HCT116 (cell line): ENCODE data around the gene ETNPPL. TPM values are rescaled to one million over a fixed set of nuclear protein-coding genes. Genes with fewer than 3 reads are reported as not detected.

Source experiments
- ATAC-seq: fragments of 200-7000 bp; cut with Tn5 transposase; 2 replicates; pipeline ENCODE4 v1.9.1; 2020; ENCODE audit warnings: mild to moderate bottlenecking, moderate library complexity
- BruUV-seq: library from RNA; stranded (reverse); fragments of 400-500 nt; replicated peaks from 2 replicates; lab custom pipeline; 2021; lab: Mats Ljungman, UMichigan
- CTCF ChIA-PET: fragments of 300-600 bp; sonication (Branson Sonifier 250); formaldehyde crosslinking; loops from one replicate; lab custom pipeline; 2021; ENCODE audit warnings: antibody characterized with exemption; lab: Charles Lee
- POLR2A ChIA-PET: fragments of 300-600, 350-600 bp; sonication (Branson Sonifier 250); formaldehyde crosslinking; loops from one replicate; lab custom pipeline; 2021; ENCODE audit warnings: antibody characterized with exemption; lab: Charles Lee
- RAD21 ChIA-PET, 2 experiments: fragments of 300-600 bp; sonication (Branson Sonifier 250); formaldehyde crosslinking; loops; one replicate each; lab custom pipeline; 2023; ENCODE audit warnings: low total read pairs in 2 of 2; ENCODE audit not compliant: uncharacterized antibody in 2 of 2, unreplicated experiment in 2 of 2, low non-redundant PET in 1 of 2; lab: Charles Lee
- DNase-seq: peaks from one replicate; pipeline ENCODE4 v3.0.0-alpha.2; 2010; ENCODE audit warnings: low read depth, low spot score
- H2AFZ ChIP-seq: fragments of 200-600 bp; shearing (Covaris generic), sonication (generic); 2 replicates; pipeline ENCODE4 v1.6.1; 2017; ENCODE audit warnings: low read depth, mixed run types, mixed read lengths, antibody characterized with exemption, low read length; ENCODE audit not compliant: poor library complexity, severe bottlenecking
- H3K27ac ChIP-seq: 2 replicates; pipeline ENCODE4 v1.5.1; 2012; ENCODE audit warnings: low read depth, low read length
- H3K27me3 ChIP-seq: fragments of 200-600 bp; sonication (generic); 2 replicates; pipeline ENCODE4 v1.6.1; 2016; ENCODE audit warnings: mixed run types, low read length, mixed read lengths; ENCODE audit not compliant: insufficient read depth
- H3K36me3 ChIP-seq, 2 experiments: fragments of 200-500 bp in 1 of 2; fragments of 200-600 bp in 1 of 2; sonication (Bioruptor generic) in 1 of 2; sonication (generic) in 1 of 2; 2 replicates each; pipeline versions ENCODE4 v1.5.1 to v1.6.1; 2014 to 2016; ENCODE audit warnings: low read length in 2 of 2, inconsistent platforms in 1 of 2, mixed read lengths in 1 of 2, mixed run types in 1 of 2; ENCODE audit not compliant: insufficient read depth in 2 of 2, control insufficient read depth in 1 of 2
- H3K4me1 ChIP-seq, 2 experiments: fragments of 200-600 bp in 1 of 2; sonication (generic) in 1 of 2; 2 replicates each; pipeline versions ENCODE4 v1.5.1 to v1.6.1; 2012 to 2017; ENCODE audit warnings: low read length in 2 of 2, inconsistent platforms in 1 of 2, mild to moderate bottlenecking in 1 of 2, mixed read lengths in 1 of 2, mixed run types in 1 of 2, moderate library complexity in 1 of 2; ENCODE audit not compliant: insufficient read depth in 2 of 2, control insufficient read depth in 1 of 2
- H3K4me2 ChIP-seq: fragments of 200-600 bp; sonication (generic); 2 replicates; pipeline ENCODE4 v1.6.1; 2017; ENCODE audit warnings: mixed run types, low read length, mixed read lengths
- H3K4me3 ChIP-seq, 2 experiments: fragments of 200-600 bp in 1 of 2; sonication (generic) in 1 of 2; replicated peaks in 1 of 2; 2 replicates each; pipeline ENCODE4 v1.5.1; 2011 to 2016; ENCODE audit warnings: low read length in 2 of 2, control low read depth in 1 of 2, low read depth in 1 of 2, mild to moderate bottlenecking in 1 of 2, mixed read lengths in 1 of 2, mixed run types in 1 of 2
- H3K79me2 ChIP-seq: fragments of 200-600 bp; sonication (generic); 2 replicates; pipeline ENCODE4 v1.6.1; 2017; ENCODE audit warnings: mild to moderate bottlenecking, mixed run types, low read length, moderate library complexity, mixed read lengths; ENCODE audit not compliant: insufficient read depth
- H3K9ac ChIP-seq: fragments of 200-600 bp; sonication (generic); 2 replicates; pipeline ENCODE4 v1.6.1; 2016; ENCODE audit warnings: low read length, mixed read lengths
- H3K9me2 ChIP-seq: fragments of 200-600 bp; sonication (generic), shearing (Covaris generic); 2 replicates; pipeline ENCODE4 v1.6.1; 2017; ENCODE audit warnings: mixed run types, mild to moderate bottlenecking, moderate library complexity; ENCODE audit not compliant: insufficient read depth
- H3K9me3 ChIP-seq, 2 experiments: fragments of 200-500 bp in 1 of 2; fragments of 200-600 bp in 1 of 2; sonication (Bioruptor generic) in 1 of 2; sonication (generic) in 1 of 2; 2 replicates each; pipeline ENCODE4 v1.6.1; 2014 to 2017; ENCODE audit warnings: low read length in 2 of 2, mixed read lengths in 2 of 2, inconsistent platforms in 1 of 2, low read depth in 1 of 2, mild to moderate bottlenecking in 1 of 2, mixed run types in 1 of 2, moderate library complexity in 1 of 2; ENCODE audit not compliant: control insufficient read depth in 1 of 2, insufficient read depth in 1 of 2
- H4K20me1 ChIP-seq: fragments of 200-600 bp; sonication (generic), shearing (Covaris generic); 2 replicates; pipeline ENCODE4 v1.6.1; 2017; ENCODE audit warnings: mixed run types, mild to moderate bottlenecking, moderate library complexity; ENCODE audit not compliant: insufficient read depth
- CEBPB ChIP-seq: IDR thresholded peaks from 2 replicates; pipeline ENCODE4 v1.6.1; 2012; ENCODE audit warnings: low read depth
- EGR1 ChIP-seq: IDR thresholded peaks from 2 replicates; pipeline ENCODE4 v1.6.1; 2012; ENCODE audit warnings: low read depth
- EZH2 ChIP-seq: fragments of 200-600 bp; sonication (generic); IDR thresholded peaks from 2 replicates; pipeline ENCODE4 v1.6.1; 2017; ENCODE audit warnings: antibody characterized with exemption, mixed run types
- JUND ChIP-seq: IDR thresholded peaks from 2 replicates; pipeline ENCODE4 v1.6.1; 2012
- POLR2A ChIP-seq: IDR thresholded peaks from 2 replicates; pipeline ENCODE4 v1.7.0; 2011; ENCODE audit warnings: borderline replicate concordance; ENCODE audit not compliant: insufficient read depth, insufficient read length; ENCODE audit errors: extremely low read depth
- POLR2AphosphoS5 ChIP-seq: IDR thresholded peaks from 2 replicates; pipeline ENCODE4 v1.6.1; 2011; ENCODE audit warnings: mild to moderate bottlenecking, low read depth, low read length, moderate library complexity
- RAD21 ChIP-seq: IDR thresholded peaks from 2 replicates; pipeline ENCODE4 v1.6.1; 2012; ENCODE audit warnings: low read depth, mild to moderate bottlenecking
- SP1 ChIP-seq: IDR thresholded peaks from 2 replicates; pipeline ENCODE4 v1.6.1; 2012; ENCODE audit warnings: low read depth
- TCF7L2 ChIP-seq: IDR thresholded peaks from 2 replicates; pipeline ENCODE4 v1.7.0; 2011; ENCODE audit warnings: borderline replicate concordance, inconsistent platforms; ENCODE audit not compliant: insufficient read depth, insufficient read length; ENCODE audit errors: extremely low read depth
- YY1 ChIP-seq: IDR thresholded peaks from 2 replicates; pipeline ENCODE4 v1.6.1; 2011; ENCODE audit warnings: low read length, low read depth, moderate library complexity, mild to moderate bottlenecking; ENCODE audit not compliant: insufficient replicate concordance; ENCODE audit errors: extremely low read depth
- ZFX ChIP-seq: fragments of 450-650 bp; IDR thresholded peaks from 2 replicates; pipeline ENCODE4 v1.6.1; 2017
- ZNF274 ChIP-seq: fragments of 200-500 bp; sonication (Bioruptor generic); IDR thresholded peaks from 2 replicates; pipeline ENCODE4 v1.6.1; 2014; ENCODE audit warnings: mild to moderate bottlenecking, low read depth, low read length, inconsistent platforms
- intact Hi-C: fragments of 100-400 bp; cut with micrococcal nuclease; formaldehyde crosslinking; loops from 2 replicates; pipeline ENCODE4 v1.10.0; 2022
- total RNA-seq: library from RNA; stranded (reverse); gene quantifications from one replicate; pipeline ENCODE4 v1.2.1, GENCODE V29; 2021; ENCODE audit not compliant: unreplicated experiment
- TF ChIP-seq, protein P1 (sequence below): IDR thresholded peaks from 2 replicates; pipeline ENCODE4 v1.6.1; 2012
- TF ChIP-seq, protein P2 (sequence below): IDR thresholded peaks from 2 replicates; pipeline ENCODE4 v1.6.1; 2012; ENCODE audit warnings: low read depth
- TF ChIP-seq, protein P3 (sequence below): IDR thresholded peaks from 2 replicates; pipeline ENCODE4 v1.6.1; 2011; ENCODE audit warnings: mild to moderate bottlenecking, low read length, moderate library complexity; ENCODE audit not compliant: insufficient replicate concordance; ENCODE audit errors: extremely low read depth

The ETNPPL gene
- total RNA-seq, 1 experiment from 2014 or later, result not detected

DNA sequence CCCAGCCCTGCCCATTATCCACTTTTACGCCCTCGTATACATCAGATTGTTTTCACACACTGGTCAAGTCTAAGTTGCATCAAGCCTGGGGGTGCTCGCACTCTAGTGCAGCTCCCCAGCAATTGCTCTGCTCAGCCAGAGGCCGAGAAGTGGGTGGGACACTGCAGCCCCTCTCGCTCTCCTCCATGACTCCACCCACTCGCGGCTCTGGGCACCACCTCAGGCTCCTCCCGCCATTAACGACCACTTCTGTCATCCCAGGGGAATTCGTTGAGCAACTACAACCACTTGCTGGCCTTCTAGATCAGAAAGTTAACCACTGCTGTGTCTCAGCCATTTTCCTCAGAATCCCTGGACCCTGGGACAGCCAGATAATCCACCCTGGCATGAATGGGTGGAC lies 53.6 kb downstream of the ETNPPL start:
- no peak overlapping the region for H3K9ac ChIP-seq
- no TSS peak for BruUV-seq
- no peak overlapping the region for H2AFZ ChIP-seq
- ChIA-PET RAD21 (no interaction called here), CTCF (no interaction called here), POLR2A (no interaction called here)
- no peaks in the 10 kb centered on the region for H3K27me3 ChIP-seq
- no peaks in the 10 kb centered on the region for H3K9me3 ChIP-seq
- H4K20me1 ChIP-seq, result no peaks in the 10 kb centered on the region
- no peaks in the 10 kb centered on the region for H3K36me3 ChIP-seq
- ATAC-seq (no peak), DNase-seq (no peak)
- H3K4me2 ChIP-seq, result no peak overlapping the region
- no peak overlapping the region for H3K27ac ChIP-seq
- intact Hi-C loops, result no loop called here
- H3K79me2 ChIP-seq, result no peaks in the 10 kb centered on the region
- H3K9me2 ChIP-seq, result no peaks in the 10 kb centered on the region
- TF ChIP-seq ZNF274 (no peak), CEBPB (no peak), ZFX (no peak), POLR2A (no peak)
- TF ChIP-seq, protein P1, sequence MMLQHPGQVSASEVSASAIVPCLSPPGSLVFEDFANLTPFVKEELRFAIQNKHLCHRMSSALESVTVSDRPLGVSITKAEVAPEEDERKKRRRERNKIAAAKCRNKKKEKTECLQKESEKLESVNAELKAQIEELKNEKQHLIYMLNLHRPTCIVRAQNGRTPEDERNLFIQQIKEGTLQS, result no peak
- H3K4me1 ChIP-seq, result no peaks in the 10 kb centered on the region
- H3K4me3 ChIP-seq, result no peak overlapping the region

DNA sequence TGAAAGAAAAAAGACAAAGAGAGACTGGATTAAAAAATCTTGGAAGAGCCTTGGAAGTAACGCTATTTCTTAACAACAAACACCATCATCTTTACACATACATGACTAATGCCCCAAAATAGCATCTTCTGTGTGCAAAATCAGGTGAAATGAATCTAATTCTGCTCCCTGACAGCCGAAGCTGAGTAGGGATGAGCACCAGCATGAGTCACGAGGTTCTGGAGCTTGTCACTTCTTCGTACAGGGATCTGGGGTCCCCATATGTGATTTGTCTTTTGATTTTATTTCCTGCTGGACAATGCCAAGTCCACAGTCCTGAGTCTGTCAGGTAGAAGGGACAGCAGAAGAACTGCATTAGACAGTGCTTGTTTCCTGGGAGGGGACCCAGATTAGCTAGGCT lies 56.6 kb downstream of the ETNPPL start:
- Histone ChIP-seq H3K9me3 (no peaks in the 10 kb centered on the region), H4K20me1 (no peaks in the 10 kb centered on the region), H3K4me3 (no peak overlapping the region), H3K79me2 (no peaks in the 10 kb centered on the region), H3K9me2 (no peaks in the 10 kb centered on the region), H3K27ac (no peak overlapping the region), H3K9ac (no peak overlapping the region), H3K27me3 (no peaks in the 10 kb centered on the region), H3K4me2 (no peak overlapping the region), H2AFZ (no peak overlapping the region), H3K4me1 (no peaks in the 10 kb centered on the region), H3K36me3 (no peaks in the 10 kb centered on the region)
- DNase-seq, result no peak
- ChIA-PET RAD21 (interaction anchor here in 1 of 2 experiments (0.8 kb wide), 1 partner anchor 17 kb away, joined by 3 read pairs; no protein-coding TSS in a partner anchor), POLR2A (no interaction called here), CTCF (no interaction called here)
- BruUV-seq, result no TSS peak
- intact Hi-C loops, result no loop called here
- no peak for ATAC-seq
- TF ChIP-seq, protein P2, sequence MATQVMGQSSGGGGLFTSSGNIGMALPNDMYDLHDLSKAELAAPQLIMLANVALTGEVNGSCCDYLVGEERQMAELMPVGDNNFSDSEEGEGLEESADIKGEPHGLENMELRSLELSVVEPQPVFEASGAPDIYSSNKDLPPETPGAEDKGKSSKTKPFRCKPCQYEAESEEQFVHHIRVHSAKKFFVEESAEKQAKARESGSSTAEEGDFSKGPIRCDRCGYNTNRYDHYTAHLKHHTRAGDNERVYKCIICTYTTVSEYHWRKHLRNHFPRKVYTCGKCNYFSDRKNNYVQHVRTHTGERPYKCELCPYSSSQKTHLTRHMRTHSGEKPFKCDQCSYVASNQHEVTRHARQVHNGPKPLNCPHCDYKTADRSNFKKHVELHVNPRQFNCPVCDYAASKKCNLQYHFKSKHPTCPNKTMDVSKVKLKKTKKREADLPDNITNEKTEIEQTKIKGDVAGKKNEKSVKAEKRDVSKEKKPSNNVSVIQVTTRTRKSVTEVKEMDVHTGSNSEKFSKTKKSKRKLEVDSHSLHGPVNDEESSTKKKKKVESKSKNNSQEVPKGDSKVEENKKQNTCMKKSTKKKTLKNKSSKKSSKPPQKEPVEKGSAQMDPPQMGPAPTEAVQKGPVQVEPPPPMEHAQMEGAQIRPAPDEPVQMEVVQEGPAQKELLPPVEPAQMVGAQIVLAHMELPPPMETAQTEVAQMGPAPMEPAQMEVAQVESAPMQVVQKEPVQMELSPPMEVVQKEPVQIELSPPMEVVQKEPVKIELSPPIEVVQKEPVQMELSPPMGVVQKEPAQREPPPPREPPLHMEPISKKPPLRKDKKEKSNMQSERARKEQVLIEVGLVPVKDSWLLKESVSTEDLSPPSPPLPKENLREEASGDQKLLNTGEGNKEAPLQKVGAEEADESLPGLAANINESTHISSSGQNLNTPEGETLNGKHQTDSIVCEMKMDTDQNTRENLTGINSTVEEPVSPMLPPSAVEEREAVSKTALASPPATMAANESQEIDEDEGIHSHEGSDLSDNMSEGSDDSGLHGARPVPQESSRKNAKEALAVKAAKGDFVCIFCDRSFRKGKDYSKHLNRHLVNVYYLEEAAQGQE, result no peak
- TF ChIP-seq, protein P1, result no peak
- TF ChIP-seq SP1 (no peak), EZH2 (no peak), TCF7L2 (no peak), YY1 (no peak), POLR2AphosphoS5 (no peak), RAD21 (no peak), JUND (no peak), EGR1 (no peak)
- TF ChIP-seq, protein P3, sequence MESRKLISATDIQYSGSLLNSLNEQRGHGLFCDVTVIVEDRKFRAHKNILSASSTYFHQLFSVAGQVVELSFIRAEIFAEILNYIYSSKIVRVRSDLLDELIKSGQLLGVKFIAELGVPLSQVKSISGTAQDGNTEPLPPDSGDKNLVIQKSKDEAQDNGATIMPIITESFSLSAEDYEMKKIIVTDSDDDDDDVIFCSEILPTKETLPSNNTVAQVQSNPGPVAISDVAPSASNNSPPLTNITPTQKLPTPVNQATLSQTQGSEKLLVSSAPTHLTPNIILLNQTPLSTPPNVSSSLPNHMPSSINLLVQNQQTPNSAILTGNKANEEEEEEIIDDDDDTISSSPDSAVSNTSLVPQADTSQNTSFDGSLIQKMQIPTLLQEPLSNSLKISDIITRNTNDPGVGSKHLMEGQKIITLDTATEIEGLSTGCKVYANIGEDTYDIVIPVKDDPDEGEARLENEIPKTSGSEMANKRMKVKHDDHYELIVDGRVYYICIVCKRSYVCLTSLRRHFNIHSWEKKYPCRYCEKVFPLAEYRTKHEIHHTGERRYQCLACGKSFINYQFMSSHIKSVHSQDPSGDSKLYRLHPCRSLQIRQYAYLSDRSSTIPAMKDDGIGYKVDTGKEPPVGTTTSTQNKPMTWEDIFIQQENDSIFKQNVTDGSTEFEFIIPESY, result no peak
